Fibroblast of lung (primary cell): ENCODE data around the gene CEP70. TPM values are rescaled to one million over a fixed set of nuclear protein-coding genes. Genes with fewer than 3 reads are reported as not detected.

Experiments used
- DNase-seq, 2 donors: peaks; one replicate each; pipeline versions ENCODE4 v3.0.0 to v3.0.0-alpha.2; 2010; ENCODE audit warnings: low read depth in 2 of 2
- H2AFZ ChIP-seq: 2 replicates; pipeline ENCODE4 v1.5.1; 2012; ENCODE audit warnings: low read length, control low read depth, inconsistent platforms
- H3K27ac ChIP-seq: 2 replicates; pipeline ENCODE4 v1.5.1; 2011; ENCODE audit warnings: low read length, control low read depth; ENCODE audit not compliant: insufficient read depth
- H3K27me3 ChIP-seq: 2 replicates; pipeline ENCODE4 v1.5.1; 2011; ENCODE audit warnings: mild to moderate bottlenecking, low read length; ENCODE audit not compliant: control insufficient read depth, insufficient read depth
- H3K36me3 ChIP-seq: 2 replicates; pipeline ENCODE4 v1.5.1; 2011; ENCODE audit warnings: low read length; ENCODE audit not compliant: control insufficient read depth, insufficient read depth
- H3K4me1 ChIP-seq: 2 replicates; pipeline ENCODE4 v1.5.1; 2011; ENCODE audit warnings: low read length; ENCODE audit not compliant: control insufficient read depth, insufficient read depth; ENCODE audit errors: extremely low read depth
- H3K4me2 ChIP-seq: 2 replicates; pipeline ENCODE4 v1.5.1; 2011; ENCODE audit warnings: low read length, control low read depth; ENCODE audit not compliant: insufficient read depth; ENCODE audit errors: extremely low read depth
- H3K4me3 ChIP-seq, 4 experiments: fragments of 200-600 bp in 1 of 4; sonication (generic) in 1 of 4; replicated peaks in 1 of 4; 2 replicates each; pipeline ENCODE4 v1.5.1; 2011 to 2016; ENCODE audit warnings: low read length in 4 of 4, low read depth in 3 of 4, mild to moderate bottlenecking in 3 of 4, control low read depth in 2 of 4, inconsistent platforms in 1 of 4, mixed read lengths in 1 of 4; ENCODE audit not compliant: insufficient read depth in 1 of 4; ENCODE audit errors: control extremely low read depth in 1 of 4
- H3K79me2 ChIP-seq: 2 replicates; pipeline ENCODE4 v1.5.1; 2012; ENCODE audit warnings: mild to moderate bottlenecking, low read length, inconsistent platforms; ENCODE audit not compliant: control insufficient read depth, insufficient read depth
- H3K9ac ChIP-seq: 2 replicates; pipeline ENCODE4 v1.5.1; 2011; ENCODE audit warnings: mild to moderate bottlenecking, low read length, control low read depth; ENCODE audit not compliant: insufficient read depth
- H3K9me3 ChIP-seq: 2 replicates; pipeline ENCODE4 v1.5.1; 2012; ENCODE audit warnings: low read depth, low read length; ENCODE audit not compliant: control insufficient read depth, insufficient read depth
- H4K20me1 ChIP-seq: 2 replicates; pipeline ENCODE4 v1.5.1; 2011; ENCODE audit warnings: low read length; ENCODE audit not compliant: control insufficient read depth, insufficient read depth; ENCODE audit errors: extremely low read depth
- CTCF ChIP-seq, 2 donors: IDR thresholded peaks in 1 of 2; conservative IDR thresholded peaks in 1 of 2; 1 replicate in 1 of 2; 2 replicates in 1 of 2; pipeline ENCODE4 v1.5.1; 2011 to 2012; ENCODE audit warnings: low read length in 2 of 2, control low read depth in 1 of 2, inconsistent platforms in 1 of 2, low read depth in 1 of 2, mild to moderate bottlenecking in 1 of 2
- EZH2 ChIP-seq: IDR thresholded peaks from 2 replicates; pipeline ENCODE4 v1.5.1; 2012; ENCODE audit warnings: low read length, control low read depth, mild to moderate bottlenecking; ENCODE audit errors: missing control alignments
- polyA plus RNA-seq, 2 donors: library from polyadenylated mRNA; depleted of rRNA in 1 of 2; stranded (reverse) in 1 of 2; unstranded in 1 of 2; fragments of >200 nt; gene quantifications; 2 replicates each; pipeline ENCODE4 v1.2.1, GENCODE V29; 2011 to 2012; ENCODE audit warnings: missing spikeins in 1 of 2
- total RNA-seq: library from RNA; depleted of rRNA; stranded (reverse); fragments of >200 nt; gene quantifications from 2 replicates; pipeline ENCODE4 v1.2.1, GENCODE V29; 2014

CEP70 gene
- total and polyA plus RNA-seq, 2 donors (not counting 1 experiment from before 2014, with no cell fraction given), result 11.0 to 47.9 TPM

GRCh38 chr3:138642226-138642926 is 48.3 kb upstream of the CEP70 start:
- Histone ChIP-seq H3K9ac (no peak overlapping the region), H3K27ac (no peak overlapping the region), H3K4me2 (no peak overlapping the region), H3K4me1 (no peaks in the 10 kb centered on the region), H3K4me3 (no peak overlapping the region), H4K20me1 (no peaks in the 10 kb centered on the region), H3K36me3 (no peaks in the 10 kb centered on the region), H2AFZ (no peak overlapping the region), H3K27me3 (no peaks in the 10 kb centered on the region), H3K9me3 (no peaks in the 10 kb centered on the region), H3K79me2 (no peaks in the 10 kb centered on the region)
- TF ChIP-seq EZH2 (no peak), CTCF (conservative IDR thresholded peaks at IDR 0.05 in 1 of 2, IDR thresholded peaks at IDR 0.05 in 1 of 2; ENCODE audit: low read depth in 1 of 2, low read length in 2 of 2) (no peak)
- no peak for DNase-seq

GRCh38 chr3:138640537-138640936 is 46.5 kb upstream of the CEP70 start:
- Histone ChIP-seq H3K4me3 (no peak overlapping the region), H3K4me1 (no peaks in the 10 kb centered on the region), H3K36me3 (no peaks in the 10 kb centered on the region), H3K9ac (no peak overlapping the region), H4K20me1 (no peaks in the 10 kb centered on the region), H3K9me3 (no peaks in the 10 kb centered on the region), H3K27ac (no peak overlapping the region), H3K27me3 (no peaks in the 10 kb centered on the region), H3K4me2 (no peak overlapping the region), H2AFZ (no peak overlapping the region), H3K79me2 (no peaks in the 10 kb centered on the region)
- DNase-seq, result peak in 1 of 2 donors; percentile 5
- no peak for TF ChIP-seq CTCF (conservative IDR thresholded peaks at IDR 0.05 in 1 of 2, IDR thresholded peaks at IDR 0.05 in 1 of 2; ENCODE audit: low read depth in 1 of 2, low read length in 2 of 2)
- no peak for TF ChIP-seq EZH2

GRCh38 chr3:138638641-138639040 is 44.6 kb upstream of the CEP70 start:
- Histone ChIP-seq H3K27ac (no peak overlapping the region), H3K4me3 (no peak overlapping the region), H3K79me2 (no peaks in the 10 kb centered on the region), H3K4me1 (no peaks in the 10 kb centered on the region), H3K27me3 (no peaks in the 10 kb centered on the region), H4K20me1 (no peaks in the 10 kb centered on the region), H3K4me2 (no peak overlapping the region), H3K36me3 (no peaks in the 10 kb centered on the region), H3K9ac (no peak overlapping the region), H3K9me3 (no peaks in the 10 kb centered on the region), H2AFZ (no peak overlapping the region)
- DNase-seq, result peak in 1 of 2 donors; percentile 14
- no peak for TF ChIP-seq EZH2
- no peak for TF ChIP-seq CTCF (conservative IDR thresholded peaks at IDR 0.05 in 1 of 2, IDR thresholded peaks at IDR 0.05 in 1 of 2; ENCODE audit: low read depth in 1 of 2, low read length in 2 of 2)
